Measurements from ENCODE around the gene FA2H. TPM values are rescaled to one million over a fixed set of nuclear protein-coding genes. Genes with fewer than 3 reads are reported as not detected.

Gene FA2H
- total and polyA plus RNA-seq, 2 of the 13 experiments (the other 11 are each of a cell fraction or from before 2014, with no cell fraction given): 0.20 TPM; not detected in 1

GRCh38 chr16:74695450-74696422 is 78.9 kb downstream of the FA2H start (continued):
- TF ChIP-seq FOXP4 (CRISPR knock-in tag; IDR thresholded peaks at IDR 0.05): no peak
- TF ChIP-seq ZNF530 (CRISPR knock-in tag; IDR thresholded peaks at IDR 0.05; ENCODE audit: low read depth): no peak
- TF ChIP-seq SRSF9 (IDR thresholded peaks at IDR 0.05; ENCODE audit: borderline replicate concordance, insufficient read depth, low read depth, low read length, poor library complexity, severe bottlenecking): no peak
- TF ChIP-seq ZSCAN20 (CRISPR knock-in tag; IDR thresholded peaks at IDR 0.05; ENCODE audit: borderline replicate concordance): no peak
- TF ChIP-seq ZSCAN21 (CRISPR knock-in tag; IDR thresholded peaks at IDR 0.05; ENCODE audit: borderline replicate concordance): no peak
- TF ChIP-seq ZNF281 (CRISPR knock-in tag; IDR thresholded peaks at IDR 0.05; ENCODE audit: borderline replicate concordance): no peak
- TF ChIP-seq ZNF30 (CRISPR knock-in tag; IDR thresholded peaks at IDR 0.05): no peak
- TF ChIP-seq ZNF280D (CRISPR knock-in tag; IDR thresholded peaks at IDR 0.05): no peak
- TF ChIP-seq PHF8 (CRISPR knock-in tag; IDR thresholded peaks at IDR 0.05): peak; percentile 72
- TF ChIP-seq ZNF775 (CRISPR knock-in tag; IDR thresholded peaks at IDR 0.05; ENCODE audit: borderline replicate concordance): 0 out of 2 replicates have a peak, but pooled peaks have one; percentile 63
- TF ChIP-seq TAF1 (CRISPR knock-in tag; IDR thresholded peaks at IDR 0.05): peak; percentile 89
- TF ChIP-seq ZNF235 (CRISPR knock-in tag; IDR thresholded peaks at IDR 0.05; ENCODE audit: borderline replicate concordance): no peak
- TF ChIP-seq ZBTB14 (CRISPR knock-in tag; IDR thresholded peaks at IDR 0.05): no peak
- TF ChIP-seq YY1 (IDR thresholded peaks at IDR 0.05; ENCODE audit: insufficient read depth, insufficient replicate concordance, low read depth, low read length): no peak
- peak; percentile 64; the same call in 1 of the 2 replicates for TF ChIP-seq TBX2 (CRISPR knock-in tag; IDR thresholded peaks at IDR 0.05; ENCODE audit: borderline replicate concordance)
- TF ChIP-seq ZNF768 (CRISPR knock-in tag; IDR thresholded peaks at IDR 0.05): no peak
- no peak for TF ChIP-seq ATF3 (CRISPR knock-in tag; IDR thresholded peaks at IDR 0.05)
- TF ChIP-seq NCOR1 (IDR thresholded peaks at IDR 0.05; ENCODE audit: borderline replicate concordance, low read length): no peak
